COLO668 (cell line): Measurements from ENCODE around the gene GATC.
"Not testable (repeated sequence)": the region's sequence is repeated elsewhere in the genome, so short reads cannot be mapped to it uniquely, and the experiment has no call there.

ENCODE experiments used
- DNase-seq: peaks from one replicate; lab custom pipeline; 2025; ENCODE audit not compliant: unreplicated experiment; lab: John Stamatoyannopoulos, UW

GATC gene

GRCh38 chr12:120432772-120433525 is 13.3 kb upstream of the GATC start:
- no peak for DNase-seq

DNA sequence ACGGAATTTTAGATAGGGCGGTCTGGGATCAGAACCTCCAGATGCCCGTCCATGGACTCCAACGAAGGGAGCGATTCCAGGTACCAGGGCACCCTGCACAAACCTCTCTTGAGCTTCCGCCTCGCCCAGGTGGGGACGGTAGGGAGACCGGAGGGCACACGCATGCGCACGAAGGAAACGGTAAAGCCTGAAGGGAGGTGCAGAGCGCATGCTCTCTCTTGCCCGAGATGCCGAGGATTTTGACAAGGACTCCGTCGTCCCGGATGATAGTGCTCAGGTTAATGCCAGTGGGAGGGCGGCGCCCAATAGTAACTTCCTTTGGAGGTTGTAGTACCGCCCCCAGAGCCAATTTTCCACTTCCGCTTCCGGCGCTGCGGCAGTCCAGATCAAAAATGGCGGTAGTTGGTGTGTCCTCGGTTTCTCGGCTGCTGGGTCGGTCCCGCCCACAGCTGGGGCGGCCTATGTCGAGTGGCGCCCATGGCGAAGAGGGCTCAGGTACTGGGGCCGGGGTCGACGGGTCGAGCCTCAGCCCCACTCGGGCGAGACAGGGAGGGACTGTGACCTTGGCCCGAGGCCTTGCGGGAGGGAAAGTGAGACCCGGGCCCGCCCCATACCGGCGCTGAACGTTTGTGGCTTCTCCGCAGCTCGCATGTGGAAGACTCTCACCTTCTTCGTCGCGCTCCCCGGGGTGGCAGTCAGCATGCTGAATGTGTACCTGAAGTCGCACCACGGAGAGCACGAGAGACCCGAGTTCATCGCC is 8.3 kb upstream of the GATC start, which contains the start of gene COX6A1:
Gene COX6A1, plus strand, starts transcription at position 379 of the 760 bp plus-strand sequence. Its CDS starts 14 bp downstream, at position 393.
- DNase-seq, result peak; percentile 99

- DNase-seq, result no peak
Measured at GRCh38 chr12:120438495-120439198, 7.6 kb upstream of the GATC start.

GRCh38 chr12:120439646-120440247 is 6.5 kb upstream of the GATC start:
- peak; percentile 73 for DNase-seq

DNA sequence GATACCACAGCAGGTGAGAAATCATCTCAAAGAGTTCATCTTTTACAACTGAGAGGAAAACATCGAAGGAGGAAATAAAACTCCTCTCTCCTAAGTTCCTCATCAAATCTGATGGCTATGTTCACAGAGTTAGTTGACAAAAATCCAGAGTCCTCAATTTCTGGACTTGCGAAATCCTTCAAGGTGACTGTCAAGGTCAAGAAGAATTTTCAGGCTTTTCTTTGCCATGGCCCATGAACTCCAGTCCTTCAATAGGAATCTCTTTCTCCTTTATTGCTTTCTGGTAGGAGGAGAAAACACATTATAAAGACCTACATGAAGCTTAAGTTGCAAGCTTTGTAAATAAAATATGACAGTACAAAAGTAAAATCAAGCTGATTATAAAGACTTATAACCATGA is 1.6 kb upstream of the GATC start:
- no peak for DNase-seq

- not testable (repeated sequence) for DNase-seq
Measured at GRCh38 chr12:120446844-120447178, 567 bp downstream of the GATC start.

DNA sequence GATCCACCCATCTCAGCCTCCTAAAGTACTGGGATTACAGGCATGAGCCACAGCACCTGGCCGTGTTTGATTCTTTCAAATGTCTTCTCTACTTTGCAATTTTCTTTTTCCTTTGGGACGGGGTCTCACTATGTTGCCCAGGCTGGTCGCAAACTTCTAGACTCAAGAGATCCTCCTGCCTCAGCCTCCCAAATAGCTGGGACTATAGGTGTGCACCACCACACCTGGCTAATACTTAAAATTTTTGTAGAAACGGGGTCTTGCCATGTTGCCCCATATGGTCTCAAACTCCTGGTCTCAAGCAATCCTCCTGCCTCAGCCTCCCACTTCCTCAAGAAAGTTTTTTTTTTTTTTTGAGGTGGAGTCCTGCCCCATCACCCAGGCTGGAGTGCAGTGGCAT is 1.7 kb downstream of the GATC start:
- DNase-seq, result no peak

GRCh38 chr12:120452524-120452923 is 6.3 kb downstream of the GATC start:
- DNase-seq, result not testable (repeated sequence)

GRCh38 chr12:120453060-120453750 is 7.0 kb downstream of the GATC start:
- no peak for DNase-seq

DNA sequence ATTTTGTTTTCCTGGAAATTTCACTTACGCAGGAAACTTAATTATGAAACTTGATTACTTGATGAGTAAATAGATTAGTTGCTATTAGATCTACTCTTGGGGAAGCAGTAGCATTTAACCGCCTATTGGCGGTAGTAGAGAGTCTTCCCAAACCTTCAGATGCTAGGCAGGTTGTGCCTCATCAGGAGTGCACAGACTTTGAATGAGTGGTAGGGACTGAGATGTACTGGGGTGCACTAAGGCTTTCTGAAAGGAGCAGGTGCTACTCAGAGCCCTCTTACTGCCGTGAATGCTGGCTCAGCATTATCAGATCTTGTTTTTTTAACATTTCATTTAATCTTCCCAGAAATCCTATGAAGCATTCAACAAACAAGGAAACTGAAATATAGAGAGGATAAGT is 7.7 kb downstream of the GATC start:
- peak; percentile 14 for DNase-seq

- DNase-seq, result no peak
Measured at GRCh38 chr12:120455302-120455701, 9.1 kb downstream of the GATC start.

DNA sequence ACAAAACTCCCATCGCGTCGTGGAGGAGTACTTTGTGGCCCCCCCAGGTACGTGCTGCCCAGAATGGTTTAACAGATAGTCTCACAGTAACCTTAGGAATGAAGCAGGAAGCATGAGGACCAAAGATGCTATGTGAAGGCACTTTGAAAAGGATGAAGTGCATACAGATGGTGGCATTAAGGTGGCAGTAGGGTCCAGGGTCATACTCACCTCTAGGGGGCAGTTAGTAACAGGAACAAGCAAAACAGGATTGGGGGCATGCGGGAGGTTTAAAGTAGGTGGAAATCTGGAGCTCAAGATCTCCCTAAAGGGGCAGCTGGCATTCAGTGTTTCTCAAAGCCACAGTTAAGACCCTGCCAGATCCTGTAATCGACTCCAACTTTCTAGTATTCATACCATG is 10.9 kb downstream of the GATC start:
- no peak for DNase-seq

DNA sequence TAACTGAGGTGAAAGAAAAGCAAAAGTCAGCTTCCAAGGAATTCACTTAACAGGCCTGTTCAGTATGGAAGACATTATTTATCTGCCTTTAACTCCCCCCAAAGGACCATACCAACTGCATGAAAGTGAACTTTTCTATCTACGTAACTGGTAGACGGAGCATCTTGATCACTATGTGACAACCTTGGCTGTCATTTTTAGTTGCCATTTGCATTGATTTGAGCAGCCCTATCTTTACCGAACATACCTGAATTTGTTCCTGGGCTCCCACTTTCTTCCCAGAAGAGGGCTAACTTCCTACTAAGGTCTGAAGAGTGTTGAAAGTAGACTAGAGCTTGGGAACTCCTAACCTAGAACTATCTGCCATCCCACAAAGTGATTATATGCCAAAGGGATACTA is 13.9 kb downstream of the GATC start:
- no peak for DNase-seq

DNA sequence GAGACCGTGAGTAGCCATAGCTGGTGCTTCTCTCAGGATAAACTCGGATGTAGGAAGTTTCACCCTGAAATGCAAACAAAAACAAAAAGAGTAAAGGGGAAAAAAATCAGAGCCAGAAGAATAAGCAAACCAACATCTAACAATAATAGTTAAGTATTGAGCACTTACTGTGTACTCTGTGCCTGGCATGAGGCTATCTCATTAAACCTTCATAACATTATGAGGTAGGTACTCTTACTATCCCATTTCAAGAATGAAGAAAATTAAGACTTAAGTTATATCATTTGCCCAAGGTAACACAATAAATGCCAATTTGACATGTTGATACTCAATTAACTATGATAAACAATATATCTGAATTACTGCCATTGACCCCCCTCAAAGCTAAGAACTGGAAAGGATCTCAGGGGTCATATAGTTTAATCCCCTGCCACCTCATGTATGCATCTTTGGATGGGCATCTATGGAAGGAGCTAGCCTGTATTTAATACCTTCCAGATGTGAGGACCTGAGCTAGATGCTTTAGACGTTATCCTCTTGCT is 15.9 kb downstream of the GATC start:
- DNase-seq, result no peak

- DNase-seq, result no peak
Measured at GRCh38 chr12:120463712-120464111, 17.5 kb downstream of the GATC start.

- DNase-seq, result no peak
Measured at GRCh38 chr12:120465756-120466155, 19.5 kb downstream of the GATC start.

GRCh38 chr12:120466560-120467315 is 20.5 kb downstream of the GATC start:
- DNase-seq, result peak; percentile 43

DNA sequence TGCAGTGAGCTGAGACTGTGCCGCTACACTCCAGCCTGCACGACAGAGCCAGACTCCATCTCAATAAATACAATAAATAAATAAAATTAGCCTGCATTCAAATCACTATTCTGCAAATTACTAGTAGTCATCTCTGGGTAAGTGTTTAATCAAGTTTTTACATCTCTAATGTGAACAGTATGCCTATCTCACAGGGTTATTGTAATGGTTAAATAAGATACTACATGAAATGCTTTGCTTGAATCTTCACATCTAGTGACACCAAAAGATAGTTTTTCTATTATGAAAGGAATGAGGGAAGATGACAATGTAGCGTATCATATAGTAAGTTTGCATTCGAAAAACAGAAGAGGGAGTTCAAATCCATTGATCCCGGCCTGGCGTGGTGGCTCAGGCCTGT is 21.2 kb downstream of the GATC start:
- DNase-seq, result no peak

GRCh38 chr12:120468325-120468820 is 22.1 kb downstream of the GATC start:
- peak; percentile 54 for DNase-seq
